ENCODE results near the gene IFIT2. TPM values are rescaled to one million over a fixed set of nuclear protein-coding genes. Genes with fewer than 3 reads are reported as not detected.
"Not testable (repeated sequence)": the region's sequence is repeated elsewhere in the genome, so short reads cannot be mapped to it uniquely, and the experiment has no call there.

IFIT2 gene
- total RNA-seq, 1 donor from 2014 or later = 3.6 TPM

DNA sequence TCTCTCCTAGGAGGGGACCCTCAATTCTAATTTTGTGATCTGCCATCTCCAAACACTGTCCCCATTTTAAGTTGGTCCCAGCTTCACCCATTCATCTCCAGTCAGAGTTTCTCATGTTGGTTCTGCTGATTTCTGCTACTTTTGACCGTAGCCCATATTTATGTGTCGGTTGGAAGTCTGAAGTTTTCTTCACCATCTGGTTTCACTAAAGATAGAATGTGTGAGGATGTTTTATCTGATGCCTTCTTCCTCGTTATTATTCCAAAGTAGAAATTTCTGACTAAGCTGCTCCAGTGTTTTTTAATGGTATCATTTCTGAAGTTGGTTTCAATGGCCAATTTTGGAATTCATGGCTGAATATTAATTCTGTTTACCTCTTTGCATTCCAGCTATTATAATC is 21.3 kb upstream of the IFIT2 start:
- Mint-ChIP-seq H3K4me3 (no peak overlapping the region), H3K4me1 (peaks cover 66% of the 10 kb centered on the region), H3K9me3 (no peaks in the 10 kb centered on the region), H3K36me3 (no peaks in the 10 kb centered on the region), H3K27ac (peak overlapping the region; percentile 74), H3K27me3 (ENCODE audit: low read depth) (no peaks in the 10 kb centered on the region)
- no peak for TF ChIP-seq CTCF (IDR thresholded peaks at IDR 0.05; ENCODE audit: unreplicated experiment)
- no peak for DNase-seq (ENCODE audit: low spot score in 2 of 2, unreplicated experiment in 2 of 2)

GRCh38 chr10:89281606-89282395 is 20.0 kb upstream of the IFIT2 start:
- Mint-ChIP-seq H3K27ac (peak overlapping the region; percentile 33), H3K27me3 (ENCODE audit: low read depth) (no peaks in the 10 kb centered on the region), H3K4me1 (peaks cover 60% of the 10 kb centered on the region), H3K9me3 (no peaks in the 10 kb centered on the region), H3K36me3 (no peaks in the 10 kb centered on the region), H3K4me3 (no peak overlapping the region)
- no peak for TF ChIP-seq CTCF (IDR thresholded peaks at IDR 0.05; ENCODE audit: unreplicated experiment)
- DNase-seq (ENCODE audit: low spot score in 2 of 2, unreplicated experiment in 2 of 2) = no peak

GRCh38 chr10:89283025-89283935 is 18.6 kb upstream of the IFIT2 start:
- Mint-ChIP-seq H3K36me3 (no peaks in the 10 kb centered on the region), H3K9me3 (no peaks in the 10 kb centered on the region), H3K27me3 (ENCODE audit: low read depth) (no peaks in the 10 kb centered on the region), H3K4me3 (peak overlapping the region; percentile 23), H3K27ac (peak overlapping the region; percentile 85), H3K4me1 (peaks cover 45% of the 10 kb centered on the region)
- DNase-seq (ENCODE audit: low spot score in 2 of 2, unreplicated experiment in 2 of 2) = no peak
- no peak for TF ChIP-seq CTCF (IDR thresholded peaks at IDR 0.05; ENCODE audit: unreplicated experiment)

GRCh38 chr10:89283936-89284475 is 17.8 kb upstream of the IFIT2 start:
- TF ChIP-seq CTCF (IDR thresholded peaks at IDR 0.05; ENCODE audit: unreplicated experiment) = no peak
- DNase-seq (ENCODE audit: low spot score in 2 of 2, unreplicated experiment in 2 of 2) = no peak
- Mint-ChIP-seq H3K27ac (peak overlapping the region; percentile 85), H3K9me3 (no peaks in the 10 kb centered on the region), H3K4me1 (peaks cover 41% of the 10 kb centered on the region), H3K4me3 (peak overlapping the region; percentile 23), H3K27me3 (ENCODE audit: low read depth) (no peaks in the 10 kb centered on the region), H3K36me3 (no peaks in the 10 kb centered on the region)

GRCh38 chr10:89284711-89285110 is 17.1 kb upstream of the IFIT2 start:
- Mint-ChIP-seq H3K27ac (peak overlapping the region; percentile 68), H3K4me1 (peaks cover 35% of the 10 kb centered on the region)
- not testable (repeated sequence) for H3K4me3 Mint-ChIP-seq

GRCh38 chr10:89285303-89285702 is 16.5 kb upstream of the IFIT2 start:
- Mint-ChIP-seq H3K27ac (peak overlapping the region; percentile 68), H3K4me1 (peaks cover 31% of the 10 kb centered on the region)
- H3K4me3 Mint-ChIP-seq; H3K9me3 Mint-ChIP-seq; DNase-seq (ENCODE audit: low spot score in 2 of 2, unreplicated experiment in 2 of 2); H3K27me3 Mint-ChIP-seq (ENCODE audit: low read depth); H3K36me3 Mint-ChIP-seq: not testable (repeated sequence)

More at GRCh38 chr10:89284711-89285110, 17.1 kb upstream of the IFIT2 start:
- H3K36me3 Mint-ChIP-seq; H3K9me3 Mint-ChIP-seq; H3K27me3 Mint-ChIP-seq (ENCODE audit: low read depth); DNase-seq (ENCODE audit: low spot score in 2 of 2, unreplicated experiment in 2 of 2): not testable (repeated sequence)

All from mesothelial cell of epicardium (in vitro differentiated cells).